Heart right ventricle (tissue), 16 donors: ENCODE results near the gene CHRNB4. TPM values are rescaled to one million over a fixed set of nuclear protein-coding genes. Genes with fewer than 3 reads are reported as not detected.

Source experiments
- ATAC-seq, 8 donors: fragments of 200-7000 bp; cut with Tn5 transposase; one replicate each; pipeline ENCODE4 v1.9.1; 2020; ENCODE audit warnings: mild to moderate bottlenecking in 8 of 8, moderate library complexity in 8 of 8, moderate number of reproducible peaks in 1 of 8
- DNase-seq, 2 donors: peaks; one replicate each; pipeline ENCODE4 v3.0.0-alpha.2; 2020
- H3K27ac ChIP-seq, 10 donors: fragments of 200-600 bp; sonication (generic) in 2 of 10; one replicate each; pipeline versions ENCODE4 v1.5.0 to v1.8.0; 2020 to 2022; ENCODE audit warnings: mild to moderate bottlenecking in 3 of 10
- H3K27me3 ChIP-seq, 7 donors: fragments of 200-600 bp; one replicate each; pipeline ENCODE4 v1.8.0; 2021 to 2022; ENCODE audit warnings: mild to moderate bottlenecking in 2 of 7
- H3K36me3 ChIP-seq, 9 donors: fragments of 200-600 bp; sonication (generic) in 1 of 9; one replicate each; pipeline versions ENCODE4 v1.5.0 to v1.8.0; 2020 to 2022; ENCODE audit warnings: mild to moderate bottlenecking in 2 of 9
- H3K4me1 ChIP-seq, 9 donors: fragments of 200-600 bp; sonication (generic) in 1 of 9; one replicate each; pipeline versions ENCODE4 v1.5.0 to v1.8.0; 2020 to 2022; ENCODE audit warnings: mild to moderate bottlenecking in 4 of 9
- H3K4me3 ChIP-seq, 10 donors: fragments of 200-600 bp; sonication (generic) in 2 of 10; one replicate each; pipeline versions ENCODE4 v1.5.0 to v1.8.0; 2020 to 2022; ENCODE audit warnings: mild to moderate bottlenecking in 7 of 10, moderate library complexity in 2 of 10
- H3K9me3 ChIP-seq, 11 donors: fragments of 200-600 bp in 10 of 11; sonication (generic) in 2 of 11; one replicate each; pipeline versions ENCODE4 v1.5.0 to v1.8.0; 2013 to 2022; ENCODE audit warnings: mild to moderate bottlenecking in 2 of 11, control low read depth in 1 of 11, moderate library complexity in 1 of 11
- WGBS, 2 donors: extraction: QIAGEN DNeasy Blood & Tissue Kit; methylation state at CpG; one replicate each; pipeline ENCODE4 v1.1.7; 2013; ENCODE audit warnings: inconsistent platforms in 1 of 2; 5-methylcytosine and 5-hydroxymethylcytosine counted together
- intact Hi-C, 10 donors: fragments of 100-400 bp; cut with DNase I; formaldehyde crosslinking; loops; one replicate each; pipeline versions ENCODE4 v1.11.1 to v1.14.2; 2022
- polyA plus RNA-seq, 2 donors: library from polyadenylated mRNA; stranded (reverse); fragments of 200-250 nt; gene quantifications; one replicate each; pipeline ENCODE4 v1.2.3, GENCODE V29; 2013
- total RNA-seq, 10 donors: library from RNA; stranded (reverse); fragmentation: NEBNext Ultra II Directional in 3 of 10; extraction: Animal tissue kit (Norgen Biotek cat#: 25700) in 3 of 10; gene quantifications; one replicate each; pipeline versions ENCODE4 v1.2.1 to v1.2.4, GENCODE V29; 2021 to 2023
- TF ChIP-seq, protein P1 (sequence below), 9 donors: fragments of 200-600 bp; sonication (generic) in 2 of 9; IDR thresholded peaks; one replicate each; pipeline versions ENCODE4 v1.5.0 to v1.8.0; 2021 to 2022; ENCODE audit warnings: antibody characterized with exemption in 9 of 9, mild to moderate bottlenecking in 5 of 9, moderate library complexity in 1 of 9
- donor health status: Arrhythmogenic right ventricular cardiomyopathy.
- donor health status: ischemic (EF 13 %, LVEDD 7.1; RV severe dilation, severe dysfunction).
- donor health status: healthy with polysubstance abuse.
- donor health status: DM: no; HTN: yes; CAD: no.
- donor health status: DM: no; HTN: no; CAD: no.
- donor health status: ischemic (EF 25% LVEDD 6.9; RV normal size, moderate dysfunction).
- donor health status: ischemic (EF 25% LVEDD 5.7; RV mildly dilated, moderate dysfunction).
- donor health status: healthy.
- donor health status: DM: yes; HTN: yes; CAD: no.
- donor health status: Ischemic cardiomyopathy.
- donor health status: ischemic (EF 35%, LVEDD 5.7; RV mildly dilated, moderate dysfunction).
- donor health status: nonischemic (EF 11% LVEDD 7.7; RV severe dilation, severe dysfunction).
- donor health status: DM: yes; HTN: yes; CAD: no.
- donor health status: PGD.
- donor health status: ischemic (EF 29% LVEDD 5.4; RV normal size, mild dysfunction).
- donor health status: nonischemic (EF 23%, LVEDD 6.1; RV moderate dilation, normal function).

Gene CHRNB4
- total and polyA plus RNA-seq, 12 donors, result 0.01 to 0.13 (median 0.11) TPM; not detected in 9

DNA sequence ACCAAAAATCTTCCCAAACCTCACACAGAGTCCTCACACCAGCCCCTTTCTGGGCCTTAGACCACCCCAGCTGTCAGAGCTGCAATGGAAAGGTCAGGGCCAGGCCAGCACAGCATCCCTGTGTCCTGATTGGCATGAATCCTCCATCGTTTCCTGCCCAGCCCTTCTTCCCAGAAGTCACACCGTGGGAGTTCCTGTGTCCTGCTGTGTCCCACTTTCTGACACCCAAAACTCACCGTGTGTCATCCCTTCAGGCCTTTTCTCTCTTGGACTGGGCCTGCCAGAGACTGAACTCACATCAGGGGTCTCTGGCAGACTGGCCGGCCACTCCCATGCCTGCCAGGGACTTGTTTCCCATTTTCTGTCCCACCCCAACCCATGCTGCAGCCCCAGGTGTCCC, 32.5 kb upstream of the CHRNB4 start:
- DNase-seq (no peak), ATAC-seq (peak in 2 of 8 donors; percentile 36 to 61)
- no peak overlapping the region for H3K27ac ChIP-seq
- intact Hi-C loops, result no loop called here
- no peaks in the 10 kb centered on the region for H3K27me3 ChIP-seq
- H3K9me3 ChIP-seq, result peaks cover 0 to 4% (median 0%) of the 10 kb centered on the region in 11 donors
- 52 to 58% methylated on average over 4 of the region's 4 CpGs for WGBS, 2 donors
- peaks cover 0 to 22% (median 7%) of the 10 kb centered on the region in 9 donors for H3K4me1 ChIP-seq
- TF ChIP-seq, protein P1, sequence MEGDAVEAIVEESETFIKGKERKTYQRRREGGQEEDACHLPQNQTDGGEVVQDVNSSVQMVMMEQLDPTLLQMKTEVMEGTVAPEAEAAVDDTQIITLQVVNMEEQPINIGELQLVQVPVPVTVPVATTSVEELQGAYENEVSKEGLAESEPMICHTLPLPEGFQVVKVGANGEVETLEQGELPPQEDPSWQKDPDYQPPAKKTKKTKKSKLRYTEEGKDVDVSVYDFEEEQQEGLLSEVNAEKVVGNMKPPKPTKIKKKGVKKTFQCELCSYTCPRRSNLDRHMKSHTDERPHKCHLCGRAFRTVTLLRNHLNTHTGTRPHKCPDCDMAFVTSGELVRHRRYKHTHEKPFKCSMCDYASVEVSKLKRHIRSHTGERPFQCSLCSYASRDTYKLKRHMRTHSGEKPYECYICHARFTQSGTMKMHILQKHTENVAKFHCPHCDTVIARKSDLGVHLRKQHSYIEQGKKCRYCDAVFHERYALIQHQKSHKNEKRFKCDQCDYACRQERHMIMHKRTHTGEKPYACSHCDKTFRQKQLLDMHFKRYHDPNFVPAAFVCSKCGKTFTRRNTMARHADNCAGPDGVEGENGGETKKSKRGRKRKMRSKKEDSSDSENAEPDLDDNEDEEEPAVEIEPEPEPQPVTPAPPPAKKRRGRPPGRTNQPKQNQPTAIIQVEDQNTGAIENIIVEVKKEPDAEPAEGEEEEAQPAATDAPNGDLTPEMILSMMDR (IDR thresholded peaks at IDR 0.05), result no peak
- H3K4me3 ChIP-seq, result no peak overlapping the region
- H3K36me3 ChIP-seq, result no peaks in the 10 kb centered on the region

- Histone ChIP-seq H3K27me3 (no peaks in the 10 kb centered on the region), H3K36me3 (no peaks in the 10 kb centered on the region), H3K4me3 (no peak overlapping the region), H3K9me3 (peaks cover 0 to 4% (median 0%) of the 10 kb centered on the region in 11 donors), H3K27ac (peak overlapping the region in 1 of 10 donors; percentile 6), H3K4me1 (peaks cover 0 to 27% (median 7%) of the 10 kb centered on the region in 9 donors)
- TF ChIP-seq, protein P1 (IDR thresholded peaks at IDR 0.05), result no peak
- no peak for ATAC-seq
- no peak for DNase-seq
- 92 to 93% methylated on average over 9 of the region's 9 CpGs for WGBS, 2 donors
- intact Hi-C loops, result no loop called here
Observed at GRCh38 chr15:78672285-78673014, 31.4 kb upstream of the CHRNB4 start.

- peaks cover 0 to 28% (median 7%) of the 10 kb centered on the region in 9 donors for H3K4me1 ChIP-seq
- H3K27me3 ChIP-seq, result no peaks in the 10 kb centered on the region
- H3K27ac ChIP-seq, result peak overlapping the region in 1 of 10 donors; percentile 6
- H3K36me3 ChIP-seq, result no peaks in the 10 kb centered on the region
- no peak for DNase-seq
- intact Hi-C loops, result no loop called here
- ATAC-seq, result peak in 3 of 8 donors; percentile 15 to 24 (median 19)
- H3K4me3 ChIP-seq, result no peak overlapping the region
- peaks cover 0 to 4% (median 0%) of the 10 kb centered on the region in 11 donors for H3K9me3 ChIP-seq
- 49 to 52% methylated on average over 6 of the region's 6 CpGs for WGBS, 2 donors
- TF ChIP-seq, protein P1 (IDR thresholded peaks at IDR 0.05), result no peak
Observed at GRCh38 chr15:78671626-78672211, 30.7 kb upstream of the CHRNB4 start.

DNA sequence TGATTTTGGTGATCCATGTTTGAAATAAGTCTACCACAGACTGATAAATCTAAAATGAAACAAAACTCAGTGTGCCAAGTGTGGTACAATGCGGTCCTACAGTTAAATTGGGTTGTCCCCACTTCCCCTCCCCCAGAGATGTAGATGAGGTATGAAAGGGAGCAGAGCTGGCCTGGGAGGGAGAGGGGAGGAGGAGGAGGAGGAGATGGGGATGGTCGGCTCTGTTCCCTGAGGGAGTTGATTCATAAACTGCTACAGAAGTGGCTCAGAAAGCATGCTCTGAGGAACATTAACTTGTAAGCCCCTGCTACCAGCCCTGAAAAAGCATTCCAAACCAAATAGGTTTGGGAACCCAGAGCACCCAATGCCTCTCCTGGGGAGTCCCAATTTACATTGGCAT, 28.0 kb upstream of the CHRNB4 start:
- Histone ChIP-seq H3K4me1 (peaks cover 0 to 28% (median 7%) of the 10 kb centered on the region in 9 donors), H3K27ac (no peak overlapping the region), H3K27me3 (no peaks in the 10 kb centered on the region), H3K9me3 (peaks cover 0 to 4% (median 0%) of the 10 kb centered on the region in 11 donors), H3K4me3 (no peak overlapping the region), H3K36me3 (no peaks in the 10 kb centered on the region)
- WGBS, 2 donors, result 72 to 90% methylated on average over 2 of the region's 2 CpGs
- intact Hi-C loops, result no loop called here
- ATAC-seq (no peak), DNase-seq (no peak)
- TF ChIP-seq, protein P1 (IDR thresholded peaks at IDR 0.05), result no peak
